HFF-Myc (cell line): ENCODE measurements around the gene MIB2.

ENCODE experiments used
- DNase-seq: peaks from one replicate; pipeline ENCODE4 v3.0.0-alpha.2; 2011; ENCODE audit warnings: low read depth; ENCODE audit errors: extremely low read depth
- H3K4me3 ChIP-seq: replicated peaks from 2 replicates; pipeline ENCODE4 v1.5.1; 2011; ENCODE audit warnings: low read depth, mild to moderate bottlenecking, control low read depth, low read length
- TF ChIP-seq, protein P1 (sequence below): IDR thresholded peaks from 2 replicates; pipeline ENCODE4 v1.5.1; 2012; ENCODE audit warnings: mild to moderate bottlenecking, low read depth, low read length, control low read depth; ENCODE audit errors: missing control alignments

The MIB2 gene

DNA sequence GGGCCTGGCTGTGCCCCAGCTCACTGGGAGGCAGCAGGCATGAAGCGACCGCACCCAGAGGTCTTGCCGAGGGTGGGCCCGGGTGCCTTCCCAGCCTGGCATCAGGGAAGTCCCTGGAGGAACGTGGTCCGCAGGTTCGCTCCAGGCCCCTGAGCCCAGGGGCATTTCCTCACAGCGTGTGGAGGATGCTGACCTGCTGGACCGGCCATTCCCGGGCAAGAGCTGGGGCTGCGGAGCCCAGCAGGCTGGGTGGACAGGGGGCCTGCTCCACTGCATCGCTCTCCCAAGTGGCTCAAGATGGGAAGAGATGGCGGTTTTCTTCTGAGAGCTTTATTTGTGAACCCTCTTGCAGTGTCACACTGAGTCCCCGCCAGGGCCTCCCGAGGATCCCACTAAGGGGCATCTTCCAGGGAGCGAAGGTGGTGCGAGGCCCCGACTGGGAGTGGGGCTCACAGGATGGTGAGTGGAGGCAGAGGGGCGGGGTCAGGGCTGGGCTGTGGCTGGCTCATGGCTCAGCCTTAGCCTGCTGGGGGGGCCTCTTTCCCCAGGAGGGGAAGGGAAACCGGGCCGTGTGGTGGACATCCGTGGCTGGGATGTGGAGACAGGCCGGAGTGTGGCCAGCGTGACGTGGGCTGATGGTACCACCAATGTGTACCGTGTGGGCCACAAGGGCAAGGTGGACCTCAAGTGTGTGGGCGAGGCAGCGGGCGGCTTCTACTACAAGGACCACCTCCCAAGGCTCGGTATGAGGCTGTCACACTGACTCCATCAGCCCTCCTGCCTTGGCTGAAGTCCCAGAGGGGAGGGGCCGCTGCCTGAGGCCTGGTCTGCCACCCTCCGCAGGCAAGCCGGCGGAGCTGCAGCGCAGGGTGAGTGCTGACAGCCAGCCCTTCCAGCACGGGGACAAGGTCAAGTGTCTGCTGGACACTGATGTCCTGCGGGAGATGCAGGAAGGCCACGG lies 9.4 kb downstream of the MIB2 start:
- no peak for DNase-seq
- H3K4me3 ChIP-seq = no peak overlapping the region
- TF ChIP-seq, protein P1, sequence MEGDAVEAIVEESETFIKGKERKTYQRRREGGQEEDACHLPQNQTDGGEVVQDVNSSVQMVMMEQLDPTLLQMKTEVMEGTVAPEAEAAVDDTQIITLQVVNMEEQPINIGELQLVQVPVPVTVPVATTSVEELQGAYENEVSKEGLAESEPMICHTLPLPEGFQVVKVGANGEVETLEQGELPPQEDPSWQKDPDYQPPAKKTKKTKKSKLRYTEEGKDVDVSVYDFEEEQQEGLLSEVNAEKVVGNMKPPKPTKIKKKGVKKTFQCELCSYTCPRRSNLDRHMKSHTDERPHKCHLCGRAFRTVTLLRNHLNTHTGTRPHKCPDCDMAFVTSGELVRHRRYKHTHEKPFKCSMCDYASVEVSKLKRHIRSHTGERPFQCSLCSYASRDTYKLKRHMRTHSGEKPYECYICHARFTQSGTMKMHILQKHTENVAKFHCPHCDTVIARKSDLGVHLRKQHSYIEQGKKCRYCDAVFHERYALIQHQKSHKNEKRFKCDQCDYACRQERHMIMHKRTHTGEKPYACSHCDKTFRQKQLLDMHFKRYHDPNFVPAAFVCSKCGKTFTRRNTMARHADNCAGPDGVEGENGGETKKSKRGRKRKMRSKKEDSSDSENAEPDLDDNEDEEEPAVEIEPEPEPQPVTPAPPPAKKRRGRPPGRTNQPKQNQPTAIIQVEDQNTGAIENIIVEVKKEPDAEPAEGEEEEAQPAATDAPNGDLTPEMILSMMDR = no peak

DNA sequence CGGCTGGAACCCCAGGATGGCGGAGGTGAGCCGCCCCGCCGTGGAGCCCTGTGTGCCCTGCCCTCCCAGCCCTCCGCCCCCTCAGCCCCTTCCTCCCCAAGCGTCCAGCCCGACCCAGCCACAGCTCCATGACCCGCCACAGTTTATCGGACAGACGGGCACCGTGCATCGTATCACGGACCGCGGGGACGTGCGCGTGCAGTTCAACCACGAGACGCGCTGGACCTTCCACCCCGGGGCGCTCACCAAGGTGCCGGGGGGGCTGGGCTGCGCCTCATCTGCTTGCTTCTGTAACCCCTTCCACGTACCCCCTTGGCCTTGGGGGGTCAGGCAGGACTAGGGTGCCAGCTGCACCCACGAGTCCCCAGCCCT lies 10.1 kb downstream of the MIB2 start:
- no peak for DNase-seq
- TF ChIP-seq, protein P1 = no peak
- no peak overlapping the region for H3K4me3 ChIP-seq

DNA sequence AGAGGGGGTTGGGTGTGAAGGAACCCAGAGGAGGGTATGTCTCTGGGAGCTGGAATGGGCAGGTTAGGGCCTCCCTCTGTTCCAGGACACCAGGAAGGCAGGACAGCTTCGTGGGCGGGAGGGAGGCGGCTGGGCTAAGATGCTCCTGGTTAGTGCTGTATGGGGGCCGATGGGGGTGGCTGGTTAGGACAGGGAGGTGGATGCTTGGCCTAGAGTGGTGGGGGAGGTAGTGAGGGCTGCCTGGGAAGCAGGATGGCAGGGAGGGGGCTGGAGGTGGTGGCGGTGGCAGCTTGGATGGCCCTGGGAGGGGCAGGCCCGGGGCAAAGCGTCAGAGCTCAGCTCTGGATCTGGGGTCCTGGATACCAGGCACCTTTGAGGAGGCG lies 10.5 kb downstream of the MIB2 start:
- no peak overlapping the region for H3K4me3 ChIP-seq
- no peak for DNase-seq
- TF ChIP-seq, protein P1 = no peak

DNA sequence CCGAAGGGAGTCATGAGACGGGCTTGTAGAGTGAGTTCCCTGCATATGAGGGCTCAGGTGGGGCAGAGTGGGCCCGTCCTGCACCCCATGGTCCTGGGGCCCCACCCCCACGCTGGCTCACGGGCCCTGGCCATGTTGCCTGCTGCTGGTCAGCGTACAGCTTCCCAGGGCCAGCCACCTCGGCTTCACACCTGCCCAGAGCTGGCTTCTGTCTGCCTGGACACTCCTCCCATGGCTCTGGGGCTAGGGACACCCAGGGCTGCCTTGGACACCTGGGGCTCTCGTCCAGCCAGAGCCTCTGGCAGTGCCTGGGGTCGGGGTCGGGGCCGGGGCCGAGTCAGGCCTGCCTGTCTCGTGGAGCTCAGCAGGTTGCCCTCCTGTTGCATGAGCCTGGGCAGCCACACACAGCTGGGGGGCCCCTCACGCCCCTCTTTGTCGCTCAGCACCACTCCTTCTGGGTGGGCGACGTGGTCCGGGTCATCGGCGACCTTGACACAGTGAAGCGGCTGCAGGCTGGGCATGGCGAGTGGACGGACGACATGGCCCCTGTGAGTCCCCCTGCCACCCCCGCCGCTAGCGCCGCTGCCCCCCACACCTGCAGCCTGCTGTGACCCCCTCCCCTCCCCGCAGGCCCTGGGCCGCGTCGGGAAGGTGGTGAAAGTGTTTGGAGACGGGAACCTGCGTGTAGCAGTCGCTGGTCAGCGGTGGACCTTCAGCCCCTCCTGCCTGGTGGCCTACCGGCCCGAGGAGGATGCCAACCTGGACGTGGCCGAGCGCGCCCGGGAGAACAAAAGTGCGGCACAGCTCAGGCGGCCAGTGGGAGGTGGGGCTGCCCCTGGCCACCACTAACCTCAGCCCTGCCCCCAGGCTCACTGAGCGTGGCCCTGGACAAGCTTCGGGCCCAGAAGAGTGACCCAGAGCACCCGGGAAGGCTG lies 11.2 kb downstream of the MIB2 start:
- no peak overlapping the region for H3K4me3 ChIP-seq
- TF ChIP-seq, protein P1 = no peak
- DNase-seq = no peak

DNA sequence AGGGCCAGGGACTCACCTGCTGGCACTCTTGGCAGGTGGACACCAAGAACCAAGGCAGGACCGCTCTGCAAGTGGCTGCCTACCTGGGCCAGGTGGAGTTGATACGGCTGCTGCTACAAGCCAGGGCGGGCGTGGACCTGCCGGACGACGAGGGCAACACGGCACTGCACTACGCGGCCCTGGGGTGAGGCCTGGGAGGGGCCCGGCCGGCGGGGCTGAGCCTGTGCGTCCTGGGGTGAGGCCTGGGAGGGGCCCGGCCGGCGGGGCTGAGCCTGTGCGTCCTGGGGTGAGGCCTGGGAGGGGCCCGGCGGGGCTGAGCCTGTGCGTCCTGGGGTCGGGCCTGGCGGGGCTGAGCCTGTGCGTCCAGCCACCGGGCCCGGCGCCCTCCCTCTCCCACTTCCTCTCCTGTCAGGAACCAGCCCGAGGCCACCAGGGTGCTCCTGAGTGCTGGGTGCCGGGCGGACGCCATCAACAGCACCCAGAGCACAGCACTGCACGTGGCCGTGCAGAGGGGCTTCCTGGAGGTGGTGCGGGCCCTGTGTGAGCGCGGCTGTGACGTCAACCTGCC lies 12.0 kb downstream of the MIB2 start:
- no peak overlapping the region for H3K4me3 ChIP-seq
- DNase-seq = no peak
- TF ChIP-seq, protein P1 = no peak
